Ishikawa (cell line): Measurements from ENCODE around the gene ACSS1.

Experiments used
- CREB1 ChIP-seq: IDR thresholded peaks from 2 replicates; pipeline ENCODE4 v1.6.1; 2012; ENCODE audit warnings: low read depth
- EGR1 ChIP-seq: IDR thresholded peaks from 2 replicates; pipeline ENCODE4 v1.6.1; 2012
- EP300 ChIP-seq: IDR thresholded peaks from 2 replicates; pipeline ENCODE4 v1.6.1; 2012; ENCODE audit warnings: borderline replicate concordance
- FOXM1 ChIP-seq: IDR thresholded peaks from 2 replicates; pipeline ENCODE4 v1.6.1; 2012; ENCODE audit warnings: low read depth, borderline replicate concordance
- NFIC ChIP-seq: IDR thresholded peaks from 2 replicates; pipeline ENCODE4 v1.6.1; 2012
- RAD21 ChIP-seq: IDR thresholded peaks from 2 replicates; pipeline ENCODE4 v1.6.1; 2012; ENCODE audit warnings: low read depth
- TAF1 ChIP-seq: IDR thresholded peaks from 2 replicates; pipeline ENCODE4 v1.6.1; 2012; ENCODE audit warnings: low read depth, mild to moderate bottlenecking
- TCF12 ChIP-seq: IDR thresholded peaks from 2 replicates; pipeline ENCODE4 v1.6.1; 2012; ENCODE audit warnings: low read depth
- ZBTB7A ChIP-seq: IDR thresholded peaks from 2 replicates; pipeline ENCODE4 v1.6.1; 2012; ENCODE audit warnings: low read depth
- TF ChIP-seq, protein P1 (sequence below): IDR thresholded peaks from 2 replicates; pipeline ENCODE4 v1.6.1; 2012

DNA sequence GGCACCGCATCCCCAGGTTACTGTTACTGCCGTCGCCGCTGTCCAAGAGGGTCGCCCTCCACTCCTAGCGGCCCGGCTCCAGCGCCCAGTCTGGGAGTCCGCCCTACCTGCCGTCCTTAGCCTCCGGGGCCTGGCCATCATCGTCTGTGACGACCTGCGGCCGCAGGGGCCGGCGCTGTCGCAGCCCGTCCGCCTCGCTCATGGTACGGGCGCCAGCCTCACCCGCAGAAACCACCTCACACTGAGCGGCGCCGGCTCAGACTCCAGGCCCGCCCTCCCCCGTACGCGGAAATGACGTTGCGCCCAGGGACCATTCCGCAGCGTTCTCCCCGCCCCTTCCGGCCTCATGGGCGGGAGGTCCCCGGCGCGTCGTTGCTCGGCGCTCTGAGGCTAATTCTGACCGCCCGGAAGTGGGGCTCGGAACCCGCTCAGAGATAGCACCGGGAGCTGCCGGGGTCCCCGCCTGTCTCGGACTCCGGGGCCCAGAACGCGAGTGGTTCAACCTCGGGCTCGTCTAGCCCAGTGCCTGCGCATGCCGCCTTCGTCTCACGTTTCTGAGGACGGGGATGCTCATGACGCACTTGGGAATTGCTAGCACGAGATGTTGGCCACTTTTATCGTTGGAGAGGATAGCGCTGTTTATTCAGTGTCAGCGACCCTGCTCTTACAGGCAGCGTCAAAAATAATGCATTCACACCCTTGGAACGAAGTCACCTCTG lies 65.3 kb downstream of the ACSS1 start, which contains the start of gene APMAP:
- TF ChIP-seq EP300 (no peak), ZBTB7A (no peak), FOXM1 (no peak), RAD21 (no peak), NFIC (0 out of 2 replicates have a peak, but pooled peaks have one; percentile 16), TAF1 (peak; percentile 93), CREB1 (peak; percentile 84), TCF12 (no peak), EGR1 (no peak)
- TF ChIP-seq, protein P1, sequence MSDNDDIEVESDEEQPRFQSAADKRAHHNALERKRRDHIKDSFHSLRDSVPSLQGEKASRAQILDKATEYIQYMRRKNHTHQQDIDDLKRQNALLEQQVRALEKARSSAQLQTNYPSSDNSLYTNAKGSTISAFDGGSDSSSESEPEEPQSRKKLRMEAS = peak; percentile 91
